ENCODE data around the gene PIR. TPM values are rescaled to one million over a fixed set of nuclear protein-coding genes. Genes with fewer than 3 reads are reported as not detected.
A peak's percentile ranks its signal among the peaks of the same experiment; 100 is the strongest.

PIR gene
- total RNA-seq, 1 experiment from 2014 or later = 29.7 TPM

DNA sequence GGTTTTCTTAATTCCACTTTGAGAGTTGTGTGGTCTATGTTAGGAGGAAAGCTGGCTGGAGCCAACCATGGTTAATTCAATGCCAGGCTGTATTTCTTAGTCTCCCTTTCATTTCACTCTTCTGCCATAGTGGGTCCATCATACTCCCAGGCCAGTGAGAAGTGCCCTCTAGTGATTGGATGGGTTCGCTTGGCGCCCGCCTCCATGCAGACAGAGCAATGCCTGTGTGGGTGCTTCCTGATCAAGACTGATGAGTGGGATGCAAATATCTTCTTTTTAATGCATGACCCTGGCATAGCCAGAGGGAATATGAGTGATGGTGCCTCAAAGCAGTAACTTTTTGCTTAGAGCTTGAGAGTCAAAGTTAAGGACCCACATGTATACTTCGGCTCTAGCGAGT is 13.9 kb upstream of the PIR start:
- H3K27me3 ChIP-seq (ENCODE audit: insufficient read depth, low read length) = no peaks in the 10 kb centered on the region
- no peaks in the 10 kb centered on the region for H3K79me1 ChIP-seq (ENCODE audit: insufficient read depth, low read depth, low read length, poor library complexity, severe bottlenecking)
- peak; percentile 37 for DNase-seq
- H3K23me2 ChIP-seq (ENCODE audit: insufficient read length, low read depth, low read length, poor library complexity, severe bottlenecking) = no peaks in the 10 kb centered on the region
- TF ChIP-seq CTCF (conservative IDR thresholded peaks at IDR 0.05) = no peak
- no peak overlapping the region for H4K5ac ChIP-seq (ENCODE audit: insufficient read length, low read depth, low read length)
- no peaks in the 10 kb centered on the region for H3K79me2 ChIP-seq (ENCODE audit: insufficient read depth, low read length)
- no peak overlapping the region for H3K27ac Mint-ChIP-seq
- H4K20me1 ChIP-seq (ENCODE audit: control insufficient read depth, insufficient read depth, insufficient read length) = no peaks in the 10 kb centered on the region
- no peak overlapping the region for H2BK20ac ChIP-seq (ENCODE audit: low read depth, low read length, poor library complexity, severe bottlenecking)
- H2BK120ac ChIP-seq (ENCODE audit: low read depth, low read length, poor library complexity, severe bottlenecking) = no peak overlapping the region
- no peak overlapping the region for H2BK5ac ChIP-seq (ENCODE audit: insufficient read length, low read length)
- no peak overlapping the region for H4K8ac ChIP-seq (replicated peaks; ENCODE audit: insufficient read length, low read depth, low read length)
- no peak overlapping the region for H3T11ph ChIP-seq (ENCODE audit: low read length)
- no peak overlapping the region for H2AK5ac ChIP-seq (ENCODE audit: insufficient read length, low read length)
- no peaks in the 10 kb centered on the region for H3K9me3 ChIP-seq (ENCODE audit: control insufficient read depth, low read depth, low read length)
- H3K4me1 Mint-ChIP-seq = peaks cover 14 to 19% of the 10 kb centered on the region in 2 experiments
- H3K9me3 Mint-ChIP-seq = no peaks in the 10 kb centered on the region
- H3K36me3 Mint-ChIP-seq (ENCODE audit: insufficient read depth in 1 of 3, low read depth in 3 of 3) = no peaks in the 10 kb centered on the region
- no peak overlapping the region for H3K9ac ChIP-seq (ENCODE audit: extremely low read depth, insufficient read length, low read length)
- H2BK15ac ChIP-seq (ENCODE audit: low read depth, low read length) = no peak overlapping the region
- no peak overlapping the region for H3K27ac ChIP-seq (ENCODE audit: insufficient read length, low read depth, low read length)
- H3K4me2 ChIP-seq (ENCODE audit: insufficient read depth, insufficient read length, low read length) = no peak overlapping the region
- no peak overlapping the region for H3K56ac ChIP-seq (ENCODE audit: insufficient read length, low read depth, low read length)
- no CpG with 5 or more reads among the region's 5 CpGs for WGBS (ENCODE audit: extremely low coverage, insufficient read length, low lambda C conversion rate)
- H3K4me1 ChIP-seq (ENCODE audit: insufficient read depth, low read length) = no peaks in the 10 kb centered on the region
- no peak overlapping the region for H2BK12ac ChIP-seq (ENCODE audit: insufficient read length, low read depth, low read length)
- H3K27me3 Mint-ChIP-seq (ENCODE audit: low read depth) = no peaks in the 10 kb centered on the region
- no peak overlapping the region for H3K14ac ChIP-seq (ENCODE audit: insufficient read depth, low read length)
- no peak overlapping the region for H3K23ac ChIP-seq (ENCODE audit: insufficient read length, low read depth, low read length)
- H3K4ac ChIP-seq (ENCODE audit: low read depth, low read length) = no peak overlapping the region
- no peak overlapping the region for H4K91ac ChIP-seq (ENCODE audit: insufficient read length, low read depth, low read length)
- H3K18ac ChIP-seq (ENCODE audit: insufficient read length, low read depth, low read length) = no peak overlapping the region
- no peak overlapping the region for H2AFZ ChIP-seq (ENCODE audit: low read length)
- no peak overlapping the region for H3K4me3 Mint-ChIP-seq

Data from H9 (cell line).